Fibroblast of mammary gland (primary cell): ENCODE results near the gene PLEKHG2.

ENCODE experiments used
- DNase-seq: peaks from one replicate; pipeline ENCODE4 v3.0.0-alpha.2; 2010; ENCODE audit warnings: low read depth
- H3K4me3 ChIP-seq: 2 replicates; pipeline ENCODE4 v1.5.1; 2011; ENCODE audit warnings: low read depth, mild to moderate bottlenecking, low read length, moderate library complexity; ENCODE audit not compliant: control insufficient read depth
- TF ChIP-seq, protein P1 (sequence below): conservative IDR thresholded peaks from 2 replicates; pipeline ENCODE4 v1.5.1; 2011; ENCODE audit warnings: low read depth, low read length, inconsistent platforms; ENCODE audit not compliant: control insufficient read depth, insufficient read depth

Gene PLEKHG2

DNA sequence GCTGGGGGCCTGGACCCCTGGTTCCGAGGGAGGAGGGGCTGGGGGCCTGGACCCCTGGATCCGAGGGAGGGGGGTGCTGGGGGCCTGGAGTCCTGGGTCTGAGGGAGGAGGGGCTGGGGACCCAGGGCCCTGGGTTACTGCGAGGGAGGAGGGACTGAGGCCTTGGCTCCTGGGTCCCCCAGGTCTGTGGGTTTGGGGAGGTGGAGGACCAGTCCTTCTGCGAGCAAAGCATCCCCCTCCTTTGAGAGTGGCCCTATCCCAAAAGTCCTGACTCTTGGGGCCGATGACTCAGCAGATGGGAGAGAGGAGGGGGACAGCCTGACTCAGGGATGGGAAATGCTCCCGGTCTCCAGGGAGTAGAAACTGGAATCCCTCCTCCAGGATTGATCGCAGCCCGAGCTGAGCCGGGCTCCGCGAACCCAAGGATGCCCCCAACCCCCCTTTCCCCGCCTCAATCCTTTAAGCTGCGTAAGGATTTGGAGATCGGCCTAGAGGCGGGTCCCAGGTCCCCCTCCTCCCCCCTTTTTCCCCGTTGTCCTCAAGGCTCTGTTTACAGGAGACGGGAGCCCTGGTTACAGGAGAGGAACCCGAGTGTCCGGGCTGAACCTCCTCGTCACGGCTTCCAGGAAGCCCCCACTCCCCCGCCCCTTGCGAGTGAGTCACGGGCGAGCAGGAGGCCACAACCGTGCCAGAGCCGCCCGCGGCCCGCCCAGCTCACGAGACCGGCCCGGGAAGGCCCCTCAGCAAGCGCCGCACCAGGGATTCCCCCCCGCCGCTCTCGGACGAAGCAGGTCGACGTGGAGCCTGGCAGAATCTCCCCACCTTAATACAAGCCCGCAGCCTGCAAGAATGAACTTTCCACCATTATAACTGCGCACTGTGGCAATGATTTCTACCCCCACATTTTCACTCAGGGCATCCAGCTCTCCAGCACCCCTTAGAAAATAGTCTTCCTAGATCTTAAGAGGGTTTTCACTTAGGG lies 8.8 kb upstream of the PLEKHG2 start:
- TF ChIP-seq, protein P1, sequence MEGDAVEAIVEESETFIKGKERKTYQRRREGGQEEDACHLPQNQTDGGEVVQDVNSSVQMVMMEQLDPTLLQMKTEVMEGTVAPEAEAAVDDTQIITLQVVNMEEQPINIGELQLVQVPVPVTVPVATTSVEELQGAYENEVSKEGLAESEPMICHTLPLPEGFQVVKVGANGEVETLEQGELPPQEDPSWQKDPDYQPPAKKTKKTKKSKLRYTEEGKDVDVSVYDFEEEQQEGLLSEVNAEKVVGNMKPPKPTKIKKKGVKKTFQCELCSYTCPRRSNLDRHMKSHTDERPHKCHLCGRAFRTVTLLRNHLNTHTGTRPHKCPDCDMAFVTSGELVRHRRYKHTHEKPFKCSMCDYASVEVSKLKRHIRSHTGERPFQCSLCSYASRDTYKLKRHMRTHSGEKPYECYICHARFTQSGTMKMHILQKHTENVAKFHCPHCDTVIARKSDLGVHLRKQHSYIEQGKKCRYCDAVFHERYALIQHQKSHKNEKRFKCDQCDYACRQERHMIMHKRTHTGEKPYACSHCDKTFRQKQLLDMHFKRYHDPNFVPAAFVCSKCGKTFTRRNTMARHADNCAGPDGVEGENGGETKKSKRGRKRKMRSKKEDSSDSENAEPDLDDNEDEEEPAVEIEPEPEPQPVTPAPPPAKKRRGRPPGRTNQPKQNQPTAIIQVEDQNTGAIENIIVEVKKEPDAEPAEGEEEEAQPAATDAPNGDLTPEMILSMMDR: no peak
- DNase-seq: peak; percentile 100
- H3K4me3 ChIP-seq: peak overlapping the region; percentile 43

DNA sequence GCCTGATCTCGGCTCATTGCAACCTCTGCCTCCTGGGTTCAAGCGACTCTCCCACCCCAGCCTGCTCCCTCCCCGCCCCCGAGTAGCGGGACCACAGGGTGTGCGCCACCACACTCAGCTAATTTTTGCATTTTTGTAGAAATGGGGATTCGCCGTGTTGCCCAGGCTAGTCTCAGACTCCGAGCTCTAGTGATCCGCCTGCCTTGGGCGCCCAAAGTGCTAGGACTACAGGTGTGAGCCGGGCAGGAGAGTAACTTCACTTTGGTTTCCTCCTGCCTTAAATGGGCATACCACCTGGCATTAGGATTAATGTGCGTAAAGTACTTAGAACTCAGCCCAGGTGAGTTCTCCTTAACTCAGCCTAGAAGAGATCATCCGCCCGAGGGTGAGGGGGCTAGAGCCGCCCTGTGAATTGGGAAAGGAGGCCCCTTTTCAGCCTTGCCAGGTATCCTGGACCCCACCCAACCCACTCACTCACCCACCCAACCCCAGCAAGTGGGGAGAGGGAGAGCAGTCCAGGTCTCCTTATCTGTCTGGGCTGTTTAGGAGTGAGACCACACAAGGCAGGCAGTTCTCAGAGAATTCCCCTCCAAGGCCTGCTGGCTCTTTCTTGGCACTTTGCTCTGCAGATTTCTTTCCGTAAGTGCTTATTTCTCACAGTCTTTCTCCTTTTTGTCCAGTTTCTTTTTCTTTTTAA lies 7.1 kb upstream of the PLEKHG2 start:
- DNase-seq: no peak
- H3K4me3 ChIP-seq: no peak overlapping the region
- TF ChIP-seq, protein P1: no peak

DNA sequence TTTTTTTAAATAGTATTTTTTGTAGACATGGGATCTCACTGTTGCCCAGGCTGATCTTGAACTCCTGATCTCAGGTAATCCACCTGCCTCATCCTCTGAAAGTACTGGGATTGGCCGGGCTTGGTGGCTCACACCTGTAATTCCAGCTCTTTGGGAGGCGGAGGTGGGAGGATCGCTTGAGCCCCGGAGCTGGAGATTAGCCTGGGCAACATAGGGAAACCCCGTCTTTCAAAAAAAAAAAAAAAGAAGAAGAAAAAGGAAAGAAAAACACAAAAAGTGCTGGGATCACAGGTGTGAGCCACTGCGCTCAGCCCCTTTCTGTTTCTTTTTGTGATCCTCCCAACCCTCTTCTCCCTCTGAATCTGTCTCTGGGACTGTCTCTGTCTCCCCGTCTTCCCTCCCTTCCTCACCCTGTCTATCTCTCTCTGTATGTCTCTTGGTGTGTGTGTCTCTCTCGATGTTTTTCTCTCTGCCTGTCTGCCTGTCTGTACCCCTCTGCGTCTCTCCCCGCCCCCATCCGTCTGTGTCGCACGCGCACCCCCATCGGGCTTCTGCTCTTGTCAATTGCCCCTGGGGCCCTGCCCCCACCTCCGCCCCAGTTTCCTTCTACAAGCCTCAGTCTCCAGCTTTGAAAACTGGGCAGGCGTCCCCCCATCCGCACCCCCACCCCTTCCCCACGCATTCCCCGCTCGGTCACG lies 6.4 kb upstream of the PLEKHG2 start:
- no peak for DNase-seq
- peak overlapping the region; percentile 52 for H3K4me3 ChIP-seq
- TF ChIP-seq, protein P1: no peak

DNA sequence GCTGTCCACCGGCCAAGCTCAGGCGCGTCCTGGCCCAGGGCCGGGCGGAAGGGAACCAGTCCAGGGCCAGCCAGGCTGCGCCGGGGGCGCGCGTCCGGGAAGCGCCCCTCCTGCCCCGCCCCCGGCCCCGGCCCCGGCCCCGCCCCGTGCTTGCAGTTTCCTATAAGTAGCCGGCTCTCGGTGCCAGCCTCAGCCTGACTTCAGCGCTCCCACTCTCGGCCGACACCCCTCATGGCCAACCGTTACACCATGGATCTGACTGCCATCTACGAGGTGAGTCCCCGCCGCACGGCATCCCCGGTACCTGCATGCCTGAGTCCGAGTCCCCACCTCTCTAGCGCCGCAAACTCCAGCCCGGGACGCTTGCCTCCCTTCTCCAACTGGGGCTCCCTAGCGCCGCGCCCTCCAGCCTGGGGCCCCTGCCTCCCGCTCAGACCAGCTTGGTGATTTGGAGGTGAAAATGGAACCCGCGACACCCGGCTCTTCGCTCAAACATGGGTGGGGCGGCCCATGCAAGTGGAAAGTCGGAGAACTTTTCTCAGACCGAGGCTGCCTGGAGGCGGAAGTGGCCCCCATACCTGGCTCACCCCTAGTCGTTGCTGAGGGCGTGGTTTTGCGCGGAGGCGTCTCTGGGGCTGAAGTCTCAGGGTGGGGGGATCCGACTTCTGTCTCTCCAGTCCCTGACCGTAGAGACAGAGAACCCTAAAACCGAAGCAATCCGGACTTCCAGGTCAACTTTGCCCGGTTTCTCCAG lies 5.6 kb upstream of the PLEKHG2 start, which contains the start of gene ZFP36:
Gene ZFP36, plus strand, starts transcription at position 192 of the 754 bp plus-strand sequence. Its CDS starts 58 bp downstream, at position 250.
- H3K4me3 ChIP-seq: peak within 1 kb of the TSS; percentile 97
- peak; percentile 81 for DNase-seq

DNA sequence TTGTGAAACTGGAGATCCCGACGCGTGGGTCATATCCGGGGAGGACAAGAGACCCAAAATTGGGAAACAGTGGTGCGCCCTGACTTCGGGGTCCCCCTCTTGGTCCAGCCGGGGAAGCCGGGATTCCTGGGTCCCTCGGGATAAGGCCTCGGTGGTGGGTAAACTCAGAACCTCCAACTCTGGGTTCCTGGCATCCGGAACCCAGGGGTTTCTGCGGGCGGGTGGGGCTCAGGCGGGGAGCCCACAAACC lies 5.1 kb upstream of the PLEKHG2 start:
- DNase-seq: no peak
- peak overlapping the region; percentile 97 for H3K4me3 ChIP-seq
- TF ChIP-seq, protein P1: no peak

More for the DNA sequence above, 5.6 kb upstream of the PLEKHG2 start, which contains the start of gene ZFP36:
- TF ChIP-seq, protein P1: no peak
